ENCODE data around the gene DNMBP.
"Not testable (repeated sequence)": the region's sequence is repeated elsewhere in the genome, so short reads cannot be mapped to it uniquely, and the experiment has no call there.

DNMBP gene

GRCh38 chr10:99945263-99945662, 64.5 kb downstream of the DNMBP start:
- DNase-seq (ENCODE audit: low spot score), result no peak

GRCh38 chr10:99944860-99945259, 64.9 kb downstream of the DNMBP start:
- DNase-seq (ENCODE audit: low spot score), result no peak

DNA sequence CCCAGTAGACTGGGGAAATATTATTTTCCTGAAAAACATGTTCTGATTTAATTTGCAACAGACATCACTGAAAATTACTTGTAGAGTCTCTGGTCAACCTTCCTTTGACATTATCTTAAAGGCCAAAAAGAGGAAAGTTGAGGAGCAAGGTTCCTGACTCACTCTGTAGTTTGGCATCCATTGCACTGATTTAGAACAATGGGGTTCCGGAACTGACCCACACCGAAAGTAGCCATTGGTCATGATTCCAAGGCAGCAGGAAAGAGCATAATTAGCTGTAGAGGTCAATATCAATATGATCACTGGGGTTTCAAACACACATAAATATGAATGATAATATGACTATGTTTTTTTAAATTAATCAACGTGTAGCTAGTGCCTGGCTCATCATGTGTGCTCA, 65.8 kb downstream of the DNMBP start:
- no peak for DNase-seq (ENCODE audit: low spot score)

- no peak for DNase-seq (ENCODE audit: low spot score)
These were observed 67.6 kb downstream of the DNMBP start for GRCh38 chr10:99941942-99942820.

- DNase-seq (ENCODE audit: low spot score), result no peak
These were observed 71.2 kb downstream of the DNMBP start for GRCh38 chr10:99938563-99938962.

DNA sequence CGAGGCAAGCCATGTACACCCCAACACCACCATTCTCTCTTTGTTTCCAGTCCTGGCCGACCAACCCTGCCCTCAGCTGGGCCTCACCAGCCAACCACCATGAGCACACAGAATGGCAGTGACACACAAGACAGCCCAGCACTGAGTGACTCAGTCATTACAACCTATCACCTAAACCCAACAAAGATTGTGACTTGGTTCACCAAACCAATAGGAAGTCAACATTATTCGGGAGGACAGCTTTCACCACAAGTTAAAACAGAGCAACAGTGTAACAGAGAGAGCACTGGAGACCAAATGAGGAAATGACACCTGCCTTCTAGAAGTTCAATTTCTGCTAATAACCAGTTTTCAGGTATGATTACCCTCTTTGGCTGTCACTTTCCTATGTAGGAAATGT, 72.1 kb downstream of the DNMBP start:
- DNase-seq (ENCODE audit: low spot score), result no peak

- not testable (repeated sequence) for DNase-seq (ENCODE audit: low spot score)
These were observed 77.4 kb downstream of the DNMBP start for GRCh38 chr10:99932203-99932957.

DNA sequence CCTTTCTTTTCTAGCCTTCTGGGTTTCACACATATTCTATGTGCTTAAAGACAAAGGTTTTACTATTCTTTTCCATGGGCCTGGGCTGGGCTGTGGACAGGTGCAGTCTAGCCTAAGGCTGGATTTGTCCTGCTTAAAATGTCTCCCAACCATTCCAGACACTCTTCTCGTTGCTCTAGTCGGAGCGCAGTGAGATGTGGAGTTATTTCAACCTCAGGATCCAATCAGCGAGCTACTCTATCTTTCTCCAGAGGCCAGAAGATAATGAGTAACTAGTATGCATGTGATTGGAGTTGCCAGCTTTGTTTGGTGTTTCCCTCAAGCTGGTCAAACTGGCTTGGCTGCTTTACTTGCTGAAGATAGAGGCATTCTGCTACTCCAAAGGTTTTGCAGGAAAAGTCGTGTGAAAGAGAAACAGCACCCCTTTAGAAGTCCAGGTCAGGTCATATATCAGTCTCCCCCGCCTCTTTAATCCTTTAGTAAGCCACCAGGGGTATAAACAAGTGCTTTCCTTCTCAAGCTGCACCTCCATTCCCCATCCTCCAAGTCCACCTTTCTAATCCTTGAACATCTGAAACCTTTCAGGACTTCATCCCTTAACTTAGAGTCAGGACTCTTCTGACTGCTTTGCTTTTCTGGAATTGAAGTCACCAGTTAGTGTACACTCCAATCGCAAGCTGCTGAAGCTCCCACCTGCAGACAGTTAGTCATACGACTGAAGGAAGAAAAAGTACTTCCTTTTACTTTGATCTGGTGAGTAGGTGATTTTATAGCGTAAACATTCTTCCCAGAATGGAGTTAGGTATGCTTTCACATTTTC, 78.8 kb downstream of the DNMBP start:
- DNase-seq (ENCODE audit: low spot score), result no peak

DNA sequence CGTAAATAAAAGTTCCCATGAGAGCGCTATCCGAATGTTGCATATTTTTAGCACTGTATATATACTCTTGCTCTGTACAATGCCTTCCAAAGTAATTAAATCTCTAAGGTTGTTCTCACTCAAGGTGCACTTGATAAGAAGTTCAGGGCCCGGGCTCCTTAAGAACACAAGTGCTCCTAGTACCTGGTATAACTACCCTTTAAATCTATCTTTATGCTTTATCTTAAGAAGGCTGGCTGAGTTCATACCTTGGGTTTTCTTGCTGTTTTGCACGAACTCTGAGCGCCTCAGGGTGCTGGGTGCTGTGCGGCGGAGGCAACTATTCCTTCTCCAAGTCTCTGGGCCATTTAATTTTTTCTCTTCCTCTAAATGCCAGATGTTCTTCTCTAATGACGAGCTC, 80.4 kb downstream of the DNMBP start:
- DNase-seq (ENCODE audit: low spot score), result no peak

GRCh38 chr10:99927721-99928280, 81.9 kb downstream of the DNMBP start:
- DNase-seq (ENCODE audit: low spot score), result no peak

- DNase-seq (ENCODE audit: low spot score), result no peak
These were observed 82.6 kb downstream of the DNMBP start for GRCh38 chr10:99926925-99927720.

DNA sequence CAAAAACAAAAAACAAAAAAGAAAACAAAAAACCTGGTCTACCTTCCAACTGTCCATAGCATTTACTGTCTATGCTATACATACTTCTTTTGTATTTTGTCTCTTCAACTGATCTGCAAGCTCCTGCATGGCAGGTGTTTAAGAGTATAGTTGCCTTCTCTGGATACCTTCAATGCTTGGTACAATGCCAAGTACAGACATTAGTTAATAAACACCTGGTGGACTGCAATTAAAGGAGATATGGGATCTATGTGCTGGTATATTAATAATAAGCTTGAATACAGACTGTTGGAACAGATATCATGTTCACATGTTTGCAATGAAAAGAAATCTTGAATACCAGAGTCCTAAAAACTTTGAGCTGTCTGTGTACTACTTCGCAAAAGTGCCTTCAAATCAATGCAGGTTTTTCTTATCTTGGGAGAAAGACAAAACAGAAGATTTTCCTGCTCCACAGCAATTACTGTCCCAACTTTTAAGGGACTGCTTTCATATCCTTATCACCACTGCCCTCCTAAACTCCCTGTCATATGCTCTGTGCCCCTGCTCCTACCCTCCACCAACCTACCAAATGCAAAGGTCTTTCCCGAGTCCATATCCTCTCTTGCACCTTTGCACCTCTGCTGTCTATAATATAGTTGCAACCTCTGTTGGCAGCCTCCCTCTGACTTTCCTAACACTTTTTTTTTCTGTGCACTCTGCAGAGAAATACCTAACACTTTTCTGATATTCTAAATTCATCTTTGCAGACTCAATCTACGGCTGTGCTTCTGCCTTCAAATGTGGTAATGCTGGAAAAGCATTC, 85.1 kb downstream of the DNMBP start:
- DNase-seq (ENCODE audit: low spot score), result no peak

DNA sequence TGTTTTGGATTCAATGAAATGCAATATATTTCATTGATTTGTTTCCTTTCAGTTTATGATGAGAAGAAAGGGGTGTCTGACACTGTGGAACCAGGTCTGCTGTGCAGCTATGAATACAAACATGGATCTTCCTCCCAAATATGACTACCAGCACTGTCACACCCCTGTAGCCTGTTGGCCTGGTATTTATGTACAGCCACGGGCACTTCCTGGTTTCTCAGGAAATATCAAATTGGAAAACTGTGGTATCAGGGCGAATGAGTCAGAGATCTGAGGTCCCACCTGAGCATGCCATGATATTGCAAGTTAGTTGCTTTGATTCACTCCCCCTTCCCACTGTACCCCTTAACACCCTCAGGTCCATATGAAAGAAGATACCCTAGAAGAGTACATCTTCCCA, 87.8 kb downstream of the DNMBP start:
- no peak for DNase-seq (ENCODE audit: low spot score)

- DNase-seq (ENCODE audit: low spot score), result no peak
These were observed 88.8 kb downstream of the DNMBP start for GRCh38 chr10:99920901-99921300.

- no peak for DNase-seq (ENCODE audit: low spot score)
These were observed 89.3 kb downstream of the DNMBP start for GRCh38 chr10:99920486-99920885.

GRCh38 chr10:99917963-99918825, 91.6 kb downstream of the DNMBP start:
- no peak for DNase-seq (ENCODE audit: low spot score)

DNA sequence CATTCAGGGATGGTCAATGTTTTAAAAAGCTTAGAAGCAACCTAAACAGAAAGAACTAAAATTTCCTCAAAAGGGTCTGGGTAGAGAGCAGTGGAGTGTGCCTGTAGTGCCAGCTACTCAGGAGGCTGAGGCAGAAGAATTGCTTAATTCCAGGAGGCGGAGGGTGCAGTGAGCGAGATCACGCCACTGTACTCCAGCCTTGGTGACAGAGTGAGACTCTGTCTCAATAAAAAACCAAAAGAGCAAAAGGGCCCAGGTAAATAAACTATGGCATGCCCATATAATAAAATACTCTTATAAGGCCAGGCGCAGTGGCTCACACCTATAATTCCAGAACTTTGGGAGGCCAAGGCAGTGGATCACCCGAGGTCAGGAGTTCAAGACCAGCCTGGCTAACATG, 93.0 kb downstream of the DNMBP start:
- no peak for DNase-seq (ENCODE audit: low spot score)

DNA sequence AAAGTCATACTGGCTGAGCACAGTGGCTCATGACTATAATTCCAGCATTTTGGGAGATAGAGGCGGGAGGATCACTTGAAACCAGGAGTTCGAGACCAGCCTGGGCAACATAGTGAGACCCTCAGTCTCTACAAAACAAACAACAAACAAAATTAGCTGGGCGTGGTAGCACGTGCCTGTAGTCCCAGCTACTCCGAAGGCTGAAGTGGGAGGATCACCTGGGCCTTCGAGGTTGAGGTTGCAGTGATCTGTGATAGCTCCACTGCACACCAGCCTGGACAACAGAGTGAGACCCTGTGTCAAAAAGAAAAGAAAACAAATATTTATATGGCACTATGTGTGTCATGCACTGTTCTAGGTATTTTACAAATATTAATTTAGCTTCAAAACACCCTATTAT, 94.3 kb downstream of the DNMBP start:
- DNase-seq (ENCODE audit: low spot score), result no peak

- DNase-seq (ENCODE audit: low spot score), result no peak
These were observed 95.5 kb downstream of the DNMBP start for GRCh38 chr10:99914236-99914635.
